ENCODE results near the gene EIF4G2. TPM values are rescaled to one million over a fixed set of nuclear protein-coding genes. Genes with fewer than 3 reads are reported as not detected.

The EIF4G2 gene
- total RNA-seq, 2 donors from 2014 or later = 819 to 942 TPM

GRCh38 chr11:10800292-10800691 is 8.4 kb downstream of the EIF4G2 start:
- Mint-ChIP-seq H3K4me3 (peak overlapping the region; percentile 59), H3K4me1 (peaks cover 54% of the 10 kb centered on the region), H3K36me3 (ENCODE audit: low read depth) (peaks cover 10% of the 10 kb centered on the region), H3K27ac (peak overlapping the region; percentile 84), H3K27me3 (no peaks in the 10 kb centered on the region)
- ATAC-seq (peak; percentile 24), DNase-seq (no peak)
- no peaks in the 10 kb centered on the region for H3K9me3 ChIP-seq (ENCODE audit: control insufficient read depth, low read length, poor library complexity, severe bottlenecking)

GRCh38 chr11:10798330-10798928 is 10.3 kb downstream of the EIF4G2 start:
- H3K9me3 ChIP-seq (ENCODE audit: control insufficient read depth, low read length, poor library complexity, severe bottlenecking) = no peaks in the 10 kb centered on the region
- Mint-ChIP-seq H3K27me3 (no peaks in the 10 kb centered on the region), H3K4me1 (peaks cover 54% of the 10 kb centered on the region), H3K36me3 (ENCODE audit: low read depth) (peaks cover 6% of the 10 kb centered on the region), H3K4me3 (peak overlapping the region; percentile 28), H3K27ac (peak overlapping the region; percentile 84)
- ATAC-seq (peak; percentile 12), DNase-seq (no peak)

- DNase-seq = no peak
- H3K27me3 Mint-ChIP-seq = peaks cover 5% of the 10 kb centered on the region
- no peak overlapping the region for H3K27ac Mint-ChIP-seq
- peaks cover 6% of the 10 kb centered on the region for H3K36me3 Mint-ChIP-seq (ENCODE audit: low read depth)
- peaks cover 56% of the 10 kb centered on the region for H3K4me1 Mint-ChIP-seq
- no peaks in the 10 kb centered on the region for H3K9me3 ChIP-seq (ENCODE audit: control insufficient read depth, low read length, poor library complexity, severe bottlenecking)
- no peak overlapping the region for H3K4me3 Mint-ChIP-seq
- no peak for ATAC-seq
These were observed 11.2 kb downstream of the EIF4G2 start for GRCh38 chr11:10797531-10797930.

DNA sequence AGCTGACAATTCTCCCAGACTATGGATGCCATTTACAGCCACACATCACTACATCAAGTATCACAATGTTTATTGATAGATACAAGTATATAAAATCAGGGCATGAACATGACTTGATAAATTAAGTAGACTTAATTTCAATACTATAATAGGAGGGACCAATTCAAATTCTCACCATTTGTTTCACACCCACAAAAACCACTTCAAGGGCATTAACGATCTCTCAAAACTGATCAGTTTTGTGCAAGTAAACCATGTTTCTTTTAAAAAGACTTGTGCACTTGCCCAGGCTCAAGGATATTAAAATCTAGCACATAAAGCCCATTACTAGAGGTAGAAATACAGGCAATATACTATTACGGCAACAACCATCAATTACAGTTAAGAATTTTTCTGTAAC is 11.7 kb downstream of the EIF4G2 start:
- Mint-ChIP-seq H3K36me3 (ENCODE audit: low read depth) (peaks cover 6% of the 10 kb centered on the region), H3K4me1 (peaks cover 59% of the 10 kb centered on the region), H3K27ac (peak overlapping the region; percentile 78), H3K27me3 (peaks cover 11% of the 10 kb centered on the region), H3K4me3 (no peak overlapping the region)
- no peaks in the 10 kb centered on the region for H3K9me3 ChIP-seq (ENCODE audit: control insufficient read depth, low read length, poor library complexity, severe bottlenecking)
- DNase-seq (no peak), ATAC-seq (no peak)

DNA sequence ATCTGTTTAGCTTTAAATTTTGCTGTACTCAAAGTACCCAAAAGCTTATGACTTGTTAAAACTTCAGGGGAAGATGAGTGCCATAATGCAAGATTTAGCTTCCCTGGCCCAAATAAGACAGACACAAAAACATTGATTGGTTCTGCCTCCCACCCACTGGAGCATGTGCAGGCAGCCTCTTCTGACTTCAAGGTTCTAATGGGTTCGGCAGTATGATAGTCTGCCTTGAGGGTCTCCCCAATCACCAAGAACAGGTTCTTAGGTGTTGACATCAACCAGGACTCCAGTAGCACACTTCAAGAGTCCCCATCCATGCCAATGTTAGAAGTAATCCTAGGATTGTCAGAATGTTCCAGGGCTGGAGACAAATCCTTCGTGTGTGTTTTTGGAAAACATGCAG is 12.5 kb downstream of the EIF4G2 start:
- ATAC-seq (no peak), DNase-seq (no peak)
- Mint-ChIP-seq H3K27me3 (peaks cover 15% of the 10 kb centered on the region), H3K4me3 (peak overlapping the region; percentile 41), H3K4me1 (peaks cover 56% of the 10 kb centered on the region), H3K36me3 (ENCODE audit: low read depth) (peaks cover 4% of the 10 kb centered on the region), H3K27ac (peak overlapping the region; percentile 78)
- H3K9me3 ChIP-seq (ENCODE audit: control insufficient read depth, low read length, poor library complexity, severe bottlenecking) = no peaks in the 10 kb centered on the region

GRCh38 chr11:10793470-10794255 is 15.1 kb downstream of the EIF4G2 start:
- H3K27ac Mint-ChIP-seq = peak overlapping the region; percentile 78
- peaks cover 15% of the 10 kb centered on the region for H3K27me3 Mint-ChIP-seq
- ATAC-seq = no peak
- no peaks in the 10 kb centered on the region for H3K9me3 ChIP-seq (ENCODE audit: control insufficient read depth, low read length, poor library complexity, severe bottlenecking)
- H3K4me3 Mint-ChIP-seq = peak overlapping the region; percentile 19
- peaks cover 40% of the 10 kb centered on the region for H3K4me1 Mint-ChIP-seq
- peaks cover 2% of the 10 kb centered on the region for H3K36me3 Mint-ChIP-seq (ENCODE audit: low read depth)
- no peak for DNase-seq

GRCh38 chr11:10792385-10793068 is 16.2 kb downstream of the EIF4G2 start:
- no peak overlapping the region for H3K27ac Mint-ChIP-seq
- DNase-seq (peak; percentile 68 to 82 (median 78)), ATAC-seq (peak; percentile 84)
- peak overlapping the region; percentile 28 for H3K4me3 Mint-ChIP-seq
- H3K36me3 Mint-ChIP-seq (ENCODE audit: low read depth) = peaks cover 2% of the 10 kb centered on the region
- peaks cover 15% of the 10 kb centered on the region for H3K27me3 Mint-ChIP-seq
- peaks cover 37% of the 10 kb centered on the region for H3K4me1 Mint-ChIP-seq
- no peaks in the 10 kb centered on the region for H3K9me3 ChIP-seq (ENCODE audit: control insufficient read depth, low read length, poor library complexity, severe bottlenecking)

- ATAC-seq (no peak), DNase-seq (no peak)
- Mint-ChIP-seq H3K36me3 (ENCODE audit: low read depth) (no peaks in the 10 kb centered on the region), H3K4me1 (peaks cover 3% of the 10 kb centered on the region), H3K27ac (no peak overlapping the region), H3K4me3 (no peak overlapping the region), H3K27me3 (no peaks in the 10 kb centered on the region)
- H3K9me3 ChIP-seq (ENCODE audit: control insufficient read depth, low read length, poor library complexity, severe bottlenecking) = no peaks in the 10 kb centered on the region
These were observed 22.3 kb downstream of the EIF4G2 start for GRCh38 chr11:10786451-10786850.

- no peak overlapping the region for H3K27ac Mint-ChIP-seq
- H3K36me3 Mint-ChIP-seq (ENCODE audit: low read depth) = peaks cover under 1% of the 10 kb centered on the region
- H3K9me3 ChIP-seq (ENCODE audit: control insufficient read depth, low read length, poor library complexity, severe bottlenecking) = no peaks in the 10 kb centered on the region
- peaks cover 3% of the 10 kb centered on the region for H3K4me1 Mint-ChIP-seq
- no peaks in the 10 kb centered on the region for H3K27me3 Mint-ChIP-seq
- no peak overlapping the region for H3K4me3 Mint-ChIP-seq
- ATAC-seq = no peak
- no peak for DNase-seq
These were observed 23.6 kb downstream of the EIF4G2 start for GRCh38 chr11:10785146-10785474.

DNA sequence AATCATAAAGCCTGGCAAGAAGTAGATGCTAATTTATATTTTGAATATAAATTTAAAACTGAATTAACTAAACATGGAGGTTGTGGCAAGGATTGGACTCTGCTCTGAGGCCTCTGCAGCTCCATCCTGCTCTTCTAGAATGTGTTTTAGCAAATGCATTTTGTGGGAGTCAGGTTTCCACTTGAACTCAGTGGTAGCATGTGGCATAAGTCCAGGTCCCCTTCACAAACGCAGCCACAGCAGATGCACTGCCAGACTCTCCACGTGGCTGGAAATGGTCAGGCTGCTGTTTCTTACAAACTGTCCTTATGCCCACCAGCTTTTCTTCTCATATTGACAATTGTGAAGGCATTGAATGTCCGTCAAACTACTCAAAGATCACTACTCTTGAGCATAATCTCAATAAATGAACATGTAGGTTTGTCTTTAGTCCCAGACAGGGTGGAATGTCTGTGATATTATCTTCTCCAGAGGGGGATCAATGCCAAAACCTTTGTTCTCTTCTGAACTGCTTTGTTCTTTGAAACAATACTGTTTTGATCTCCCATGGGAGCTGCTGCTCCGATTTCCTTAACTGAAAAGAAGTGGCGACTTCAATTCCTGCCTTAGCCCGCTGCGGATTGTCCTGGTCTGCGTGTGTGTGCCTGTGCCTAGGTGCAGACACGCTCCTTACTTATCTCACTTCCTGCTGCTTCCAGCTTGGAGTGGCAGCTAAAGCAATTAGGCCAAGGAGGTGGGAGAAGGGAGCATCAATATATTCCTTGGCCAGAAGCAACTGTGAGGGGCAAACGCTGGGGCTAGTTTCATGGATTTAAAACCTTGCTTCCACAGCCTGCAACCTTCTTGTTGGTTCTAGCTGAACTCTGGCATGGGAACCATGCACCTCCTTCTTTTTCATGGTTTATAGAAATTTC is 24.2 kb downstream of the EIF4G2 start:
- H3K4me1 Mint-ChIP-seq = peaks cover 3% of the 10 kb centered on the region
- H3K27ac Mint-ChIP-seq = no peak overlapping the region
- peaks cover 4% of the 10 kb centered on the region for H3K36me3 Mint-ChIP-seq (ENCODE audit: low read depth)
- no peak overlapping the region for H3K4me3 Mint-ChIP-seq
- H3K9me3 ChIP-seq (ENCODE audit: control insufficient read depth, low read length, poor library complexity, severe bottlenecking) = no peaks in the 10 kb centered on the region
- H3K27me3 Mint-ChIP-seq = no peaks in the 10 kb centered on the region
- no peak for DNase-seq
- ATAC-seq = no peak

DNA sequence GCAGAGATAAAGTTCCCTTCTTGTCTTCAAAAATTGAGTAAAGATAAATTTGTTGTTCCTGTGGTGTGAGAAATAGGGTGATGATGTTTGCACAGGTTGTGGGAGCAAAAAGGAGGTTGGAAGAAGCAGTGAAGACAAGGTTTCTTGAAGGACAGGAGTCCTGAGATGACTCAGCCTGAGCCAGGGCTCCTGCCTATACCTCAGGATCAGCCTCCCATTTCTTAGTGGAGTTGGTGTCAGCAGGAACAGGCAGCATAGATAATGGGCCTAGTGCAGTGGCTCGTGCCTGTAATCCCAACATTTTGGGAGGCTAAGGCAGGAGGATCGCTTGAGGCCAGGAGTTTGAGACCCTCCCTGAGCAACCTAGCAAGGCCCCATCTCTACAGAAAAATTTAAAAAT is 28.7 kb downstream of the EIF4G2 start:
- H3K27ac Mint-ChIP-seq = peak overlapping the region; percentile 24
- H3K36me3 Mint-ChIP-seq (ENCODE audit: low read depth) = peaks cover 8% of the 10 kb centered on the region
- ATAC-seq (no peak), DNase-seq (no peak)
- no peak overlapping the region for H3K4me3 Mint-ChIP-seq
- H3K9me3 ChIP-seq (ENCODE audit: control insufficient read depth, low read length, poor library complexity, severe bottlenecking) = no peaks in the 10 kb centered on the region
- H3K4me1 Mint-ChIP-seq = peaks cover 3% of the 10 kb centered on the region
- no peaks in the 10 kb centered on the region for H3K27me3 Mint-ChIP-seq

- no peak for ATAC-seq
- no peaks in the 10 kb centered on the region for H3K9me3 ChIP-seq (ENCODE audit: control insufficient read depth, low read length, poor library complexity, severe bottlenecking)
- Mint-ChIP-seq H3K36me3 (ENCODE audit: low read depth) (peaks cover 14% of the 10 kb centered on the region), H3K27me3 (no peaks in the 10 kb centered on the region), H3K27ac (peak overlapping the region; percentile 63), H3K4me1 (peaks cover 2% of the 10 kb centered on the region), H3K4me3 (no peak overlapping the region)
- no peak for DNase-seq
These were observed 29.6 kb downstream of the EIF4G2 start for GRCh38 chr11:10779086-10779485.
